HCT116 (cell line): ENCODE data around the gene PDZD4. TPM values are rescaled to one million over a fixed set of nuclear protein-coding genes. Genes with fewer than 3 reads are reported as not detected.

ENCODE experiments used
- ATAC-seq: fragments of 200-7000 bp; cut with Tn5 transposase; 2 replicates; pipeline ENCODE4 v1.9.1; 2020; ENCODE audit warnings: mild to moderate bottlenecking, moderate library complexity
- BruUV-seq: library from RNA; stranded (reverse); fragments of 400-500 nt; replicated peaks from 2 replicates; lab custom pipeline; 2021; lab: Mats Ljungman, UMichigan
- CTCF ChIA-PET: fragments of 300-600 bp; sonication (Branson Sonifier 250); formaldehyde crosslinking; loops from one replicate; lab custom pipeline; 2021; ENCODE audit warnings: antibody characterized with exemption; lab: Charles Lee
- POLR2A ChIA-PET: fragments of 300-600, 350-600 bp; sonication (Branson Sonifier 250); formaldehyde crosslinking; loops from one replicate; lab custom pipeline; 2021; ENCODE audit warnings: antibody characterized with exemption; lab: Charles Lee
- RAD21 ChIA-PET, 2 experiments: fragments of 300-600 bp; sonication (Branson Sonifier 250); formaldehyde crosslinking; loops; one replicate each; lab custom pipeline; 2023; ENCODE audit warnings: low total read pairs in 2 of 2; ENCODE audit not compliant: uncharacterized antibody in 2 of 2, unreplicated experiment in 2 of 2, low non-redundant PET in 1 of 2; lab: Charles Lee
- DNase-seq: peaks from one replicate; pipeline ENCODE4 v3.0.0-alpha.2; 2010; ENCODE audit warnings: low read depth, low spot score
- H2AFZ ChIP-seq: fragments of 200-600 bp; shearing (Covaris generic), sonication (generic); 2 replicates; pipeline ENCODE4 v1.6.1; 2017; ENCODE audit warnings: low read depth, mixed run types, mixed read lengths, antibody characterized with exemption, low read length; ENCODE audit not compliant: poor library complexity, severe bottlenecking
- H3K27ac ChIP-seq: 2 replicates; pipeline ENCODE4 v1.5.1; 2012; ENCODE audit warnings: low read depth, low read length
- H3K27me3 ChIP-seq: fragments of 200-600 bp; sonication (generic); 2 replicates; pipeline ENCODE4 v1.6.1; 2016; ENCODE audit warnings: mixed run types, low read length, mixed read lengths; ENCODE audit not compliant: insufficient read depth
- H3K36me3 ChIP-seq, 2 experiments: fragments of 200-500 bp in 1 of 2; fragments of 200-600 bp in 1 of 2; sonication (Bioruptor generic) in 1 of 2; sonication (generic) in 1 of 2; 2 replicates each; pipeline versions ENCODE4 v1.5.1 to v1.6.1; 2014 to 2016; ENCODE audit warnings: low read length in 2 of 2, inconsistent platforms in 1 of 2, mixed read lengths in 1 of 2, mixed run types in 1 of 2; ENCODE audit not compliant: insufficient read depth in 2 of 2, control insufficient read depth in 1 of 2
- H3K4me1 ChIP-seq, 2 experiments: fragments of 200-600 bp in 1 of 2; sonication (generic) in 1 of 2; 2 replicates each; pipeline versions ENCODE4 v1.5.1 to v1.6.1; 2012 to 2017; ENCODE audit warnings: low read length in 2 of 2, inconsistent platforms in 1 of 2, mild to moderate bottlenecking in 1 of 2, mixed read lengths in 1 of 2, mixed run types in 1 of 2, moderate library complexity in 1 of 2; ENCODE audit not compliant: insufficient read depth in 2 of 2, control insufficient read depth in 1 of 2
- H3K4me2 ChIP-seq: fragments of 200-600 bp; sonication (generic); 2 replicates; pipeline ENCODE4 v1.6.1; 2017; ENCODE audit warnings: mixed run types, low read length, mixed read lengths
- H3K4me3 ChIP-seq, 2 experiments: fragments of 200-600 bp in 1 of 2; sonication (generic) in 1 of 2; replicated peaks in 1 of 2; 2 replicates each; pipeline ENCODE4 v1.5.1; 2011 to 2016; ENCODE audit warnings: low read length in 2 of 2, control low read depth in 1 of 2, low read depth in 1 of 2, mild to moderate bottlenecking in 1 of 2, mixed read lengths in 1 of 2, mixed run types in 1 of 2
- H3K79me2 ChIP-seq: fragments of 200-600 bp; sonication (generic); 2 replicates; pipeline ENCODE4 v1.6.1; 2017; ENCODE audit warnings: mild to moderate bottlenecking, mixed run types, low read length, moderate library complexity, mixed read lengths; ENCODE audit not compliant: insufficient read depth
- H3K9ac ChIP-seq: fragments of 200-600 bp; sonication (generic); 2 replicates; pipeline ENCODE4 v1.6.1; 2016; ENCODE audit warnings: low read length, mixed read lengths
- H3K9me2 ChIP-seq: fragments of 200-600 bp; sonication (generic), shearing (Covaris generic); 2 replicates; pipeline ENCODE4 v1.6.1; 2017; ENCODE audit warnings: mixed run types, mild to moderate bottlenecking, moderate library complexity; ENCODE audit not compliant: insufficient read depth
- H3K9me3 ChIP-seq, 2 experiments: fragments of 200-500 bp in 1 of 2; fragments of 200-600 bp in 1 of 2; sonication (Bioruptor generic) in 1 of 2; sonication (generic) in 1 of 2; 2 replicates each; pipeline ENCODE4 v1.6.1; 2014 to 2017; ENCODE audit warnings: low read length in 2 of 2, mixed read lengths in 2 of 2, inconsistent platforms in 1 of 2, low read depth in 1 of 2, mild to moderate bottlenecking in 1 of 2, mixed run types in 1 of 2, moderate library complexity in 1 of 2; ENCODE audit not compliant: control insufficient read depth in 1 of 2, insufficient read depth in 1 of 2
- H4K20me1 ChIP-seq: fragments of 200-600 bp; sonication (generic), shearing (Covaris generic); 2 replicates; pipeline ENCODE4 v1.6.1; 2017; ENCODE audit warnings: mixed run types, mild to moderate bottlenecking, moderate library complexity; ENCODE audit not compliant: insufficient read depth
- CEBPB ChIP-seq: IDR thresholded peaks from 2 replicates; pipeline ENCODE4 v1.6.1; 2012; ENCODE audit warnings: low read depth
- EZH2 ChIP-seq: fragments of 200-600 bp; sonication (generic); IDR thresholded peaks from 2 replicates; pipeline ENCODE4 v1.6.1; 2017; ENCODE audit warnings: antibody characterized with exemption, mixed run types
- EZH2phosphoT487 ChIP-seq: fragments of 200-600 bp; IDR thresholded peaks from 2 replicates; pipeline ENCODE4 v1.6.1; 2018; ENCODE audit warnings: antibody characterized with exemption, borderline replicate concordance
- JUND ChIP-seq: IDR thresholded peaks from 2 replicates; pipeline ENCODE4 v1.6.1; 2012
- MAX ChIP-seq: IDR thresholded peaks from 2 replicates; pipeline ENCODE4 v1.6.1; 2012
- POLR2AphosphoS5 ChIP-seq: IDR thresholded peaks from 2 replicates; pipeline ENCODE4 v1.6.1; 2011; ENCODE audit warnings: mild to moderate bottlenecking, low read depth, low read length, moderate library complexity
- RAD21 ChIP-seq: IDR thresholded peaks from 2 replicates; pipeline ENCODE4 v1.6.1; 2012; ENCODE audit warnings: low read depth, mild to moderate bottlenecking
- REST ChIP-seq: IDR thresholded peaks from 2 replicates; pipeline ENCODE4 v1.6.1; 2012; ENCODE audit warnings: low read depth
- SIN3A ChIP-seq: IDR thresholded peaks from 2 replicates; pipeline ENCODE4 v1.6.1; 2012; ENCODE audit warnings: low read depth
- YY1 ChIP-seq: IDR thresholded peaks from 2 replicates; pipeline ENCODE4 v1.6.1; 2011; ENCODE audit warnings: low read length, low read depth, moderate library complexity, mild to moderate bottlenecking; ENCODE audit not compliant: insufficient replicate concordance; ENCODE audit errors: extremely low read depth
- ZBTB33 ChIP-seq: IDR thresholded peaks from 2 replicates; pipeline ENCODE4 v1.6.1; 2011; ENCODE audit warnings: mild to moderate bottlenecking, low read length, moderate library complexity; ENCODE audit not compliant: insufficient replicate concordance; ENCODE audit errors: extremely low read depth
- ZNF274 ChIP-seq: fragments of 200-500 bp; sonication (Bioruptor generic); IDR thresholded peaks from 2 replicates; pipeline ENCODE4 v1.6.1; 2014; ENCODE audit warnings: mild to moderate bottlenecking, low read depth, low read length, inconsistent platforms
- intact Hi-C: fragments of 100-400 bp; cut with micrococcal nuclease; formaldehyde crosslinking; loops from 2 replicates; pipeline ENCODE4 v1.10.0; 2022
- total RNA-seq: library from RNA; stranded (reverse); gene quantifications from one replicate; pipeline ENCODE4 v1.2.1, GENCODE V29; 2021; ENCODE audit not compliant: unreplicated experiment

The PDZD4 gene
- total RNA-seq, 1 experiment from 2014 or later, result 0.30 TPM

DNA sequence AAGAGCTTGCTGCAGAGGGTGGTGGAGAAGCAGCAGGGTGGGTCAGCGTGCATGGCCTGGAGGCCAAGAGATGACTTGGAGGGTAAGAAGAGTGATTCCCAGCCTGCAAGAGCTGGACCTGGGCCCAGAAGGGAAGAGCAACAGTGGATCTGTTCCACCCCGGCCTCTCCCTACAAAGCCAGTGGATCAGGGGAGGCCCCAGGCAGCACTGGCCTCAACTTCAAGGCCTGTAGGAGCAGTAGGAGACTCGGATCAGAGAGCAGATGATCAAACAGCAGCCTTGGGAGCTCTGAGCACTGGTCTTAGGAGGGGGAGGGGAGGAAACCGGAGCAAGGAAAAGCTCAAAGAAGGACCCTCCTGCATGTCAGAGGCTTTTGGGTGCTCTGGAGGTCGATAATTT is 48.0 kb upstream of the PDZD4 start:
- ATAC-seq, result no peak
- POLR2A ChIA-PET, result no interaction called here
- H3K4me1 ChIP-seq, result peaks cover 0 to 20% of the 10 kb centered on the region in 2 experiments; a peak in 2 of 4 replicates
- DNase-seq, result no peak
- H4K20me1 ChIP-seq, result no peaks in the 10 kb centered on the region
- CTCF ChIA-PET, result no interaction called here
- no peaks in the 10 kb centered on the region for H3K9me2 ChIP-seq
- no peaks in the 10 kb centered on the region for H3K9me3 ChIP-seq
- no peak overlapping the region for H3K4me2 ChIP-seq
- no peak overlapping the region for H3K4me3 ChIP-seq
- H3K9ac ChIP-seq, result no peak overlapping the region
- H3K79me2 ChIP-seq, result no peaks in the 10 kb centered on the region
- H2AFZ ChIP-seq, result no peak overlapping the region
- no peaks in the 10 kb centered on the region for H3K27me3 ChIP-seq
- H3K36me3 ChIP-seq, result no peaks in the 10 kb centered on the region
- no peak overlapping the region for H3K27ac ChIP-seq
- RAD21 ChIA-PET, result no interaction called here
- no peak for TF ChIP-seq ZBTB33
- no peak for TF ChIP-seq MAX
- no peak for TF ChIP-seq JUND
- no peak for TF ChIP-seq ZNF274
- no peak for TF ChIP-seq POLR2AphosphoS5
- no peak for TF ChIP-seq CEBPB
- no peak for TF ChIP-seq RAD21
- no peak for TF ChIP-seq SIN3A
- no peak for TF ChIP-seq EZH2
- TF ChIP-seq EZH2phosphoT487, result no peak
- TF ChIP-seq REST, result no peak
- TF ChIP-seq YY1, result no peak
- intact Hi-C loops, result no loop called here
- no TSS peak for BruUV-seq
